HG02763 (cell line): ENCODE data around the gene SCRN3.
"Not testable (repeated sequence)": the region's sequence is repeated elsewhere in the genome, so short reads cannot be mapped to it uniquely, and the experiment has no call there.

ENCODE experiments used
- ATAC-seq: cut with Tn5 transposase; IDR thresholded peaks from one replicate; pipeline ENCODE4 v1.9.1; 2021; ENCODE audit warnings: mild to moderate bottlenecking, moderate library complexity; ENCODE audit not compliant: unreplicated experiment

The SCRN3 gene

GRCh38 chr2:174400853-174401252 lies 5.3 kb downstream of the SCRN3 start:
- ATAC-seq = no peak

- no peak for ATAC-seq
Measured at GRCh38 chr2:174403628-174404027, 8.1 kb downstream of the SCRN3 start.

GRCh38 chr2:174410039-174410438 lies 14.5 kb downstream of the SCRN3 start:
- not testable (repeated sequence) for ATAC-seq

- no peak for ATAC-seq
Measured at GRCh38 chr2:174412256-174412655, 16.7 kb downstream of the SCRN3 start.

- no peak for ATAC-seq
Measured at GRCh38 chr2:174428214-174428613, 32.7 kb downstream of the SCRN3 start.

- ATAC-seq = no peak
Measured at GRCh38 chr2:174430066-174430465, 34.5 kb downstream of the SCRN3 start.

- ATAC-seq = no peak
Measured at GRCh38 chr2:174431902-174432301, 36.4 kb downstream of the SCRN3 start.

- ATAC-seq = no peak
Measured at GRCh38 chr2:174436351-174436750, 40.8 kb downstream of the SCRN3 start.

- ATAC-seq = no peak
Measured at GRCh38 chr2:174438146-174438886, 42.8 kb downstream of the SCRN3 start.

- no peak for ATAC-seq
Measured at GRCh38 chr2:174439323-174439722, 43.8 kb downstream of the SCRN3 start.

- no peak for ATAC-seq
Measured at GRCh38 chr2:174439950-174440349, 44.4 kb downstream of the SCRN3 start.

- no peak for ATAC-seq
Measured at GRCh38 chr2:174442546-174443510, 47.3 kb downstream of the SCRN3 start.

GRCh38 chr2:174444761-174445160 lies 49.2 kb downstream of the SCRN3 start:
- ATAC-seq = no peak

- no peak for ATAC-seq
Measured at GRCh38 chr2:174445248-174445647, 49.7 kb downstream of the SCRN3 start.

GRCh38 chr2:174446531-174446930 lies 51.0 kb downstream of the SCRN3 start:
- ATAC-seq = no peak

- no peak for ATAC-seq
Measured at GRCh38 chr2:174449033-174449432, 53.5 kb downstream of the SCRN3 start.

GRCh38 chr2:174450021-174450816 lies 54.7 kb downstream of the SCRN3 start:
- ATAC-seq = no peak

GRCh38 chr2:174454566-174454965 lies 59.0 kb downstream of the SCRN3 start:
- no peak for ATAC-seq

- ATAC-seq = no peak
Measured at GRCh38 chr2:174461221-174461620, 65.7 kb downstream of the SCRN3 start.

- ATAC-seq = no peak
Measured at GRCh38 chr2:174465327-174465726, 69.8 kb downstream of the SCRN3 start.

GRCh38 chr2:174473796-174474195 lies 78.3 kb downstream of the SCRN3 start:
- ATAC-seq = no peak
